Measurements from ENCODE around the gene NES. TPM values are rescaled to one million over a fixed set of nuclear protein-coding genes. Genes with fewer than 3 reads are reported as not detected.
"Not testable (repeated sequence)": the region's sequence is repeated elsewhere in the genome, so short reads cannot be mapped to it uniquely, and the experiment has no call there.

NES gene
- total RNA-seq, 4 donors from 2014 or later = 17.4 to 76.4 (median 27.7) TPM

- ATAC-seq (ENCODE audit: low FRiP score) (no peak), DNase-seq (ENCODE audit: low spot score) (no peak)
- TF ChIP-seq, protein P1, sequence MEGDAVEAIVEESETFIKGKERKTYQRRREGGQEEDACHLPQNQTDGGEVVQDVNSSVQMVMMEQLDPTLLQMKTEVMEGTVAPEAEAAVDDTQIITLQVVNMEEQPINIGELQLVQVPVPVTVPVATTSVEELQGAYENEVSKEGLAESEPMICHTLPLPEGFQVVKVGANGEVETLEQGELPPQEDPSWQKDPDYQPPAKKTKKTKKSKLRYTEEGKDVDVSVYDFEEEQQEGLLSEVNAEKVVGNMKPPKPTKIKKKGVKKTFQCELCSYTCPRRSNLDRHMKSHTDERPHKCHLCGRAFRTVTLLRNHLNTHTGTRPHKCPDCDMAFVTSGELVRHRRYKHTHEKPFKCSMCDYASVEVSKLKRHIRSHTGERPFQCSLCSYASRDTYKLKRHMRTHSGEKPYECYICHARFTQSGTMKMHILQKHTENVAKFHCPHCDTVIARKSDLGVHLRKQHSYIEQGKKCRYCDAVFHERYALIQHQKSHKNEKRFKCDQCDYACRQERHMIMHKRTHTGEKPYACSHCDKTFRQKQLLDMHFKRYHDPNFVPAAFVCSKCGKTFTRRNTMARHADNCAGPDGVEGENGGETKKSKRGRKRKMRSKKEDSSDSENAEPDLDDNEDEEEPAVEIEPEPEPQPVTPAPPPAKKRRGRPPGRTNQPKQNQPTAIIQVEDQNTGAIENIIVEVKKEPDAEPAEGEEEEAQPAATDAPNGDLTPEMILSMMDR (IDR thresholded peaks at IDR 0.05) = no peak
These were observed 36.1 kb downstream of the NES start for GRCh38 chr1:156640842-156641706.

GRCh38 chr1:156639601-156640101 is 37.6 kb downstream of the NES start:
- TF ChIP-seq, protein P1 (IDR thresholded peaks at IDR 0.05) = no peak
- no peak for DNase-seq (ENCODE audit: low spot score)
- no peak for ATAC-seq (ENCODE audit: low FRiP score)

- DNase-seq (ENCODE audit: low spot score) (no peak), ATAC-seq (ENCODE audit: low FRiP score) (no peak)
- TF ChIP-seq, protein P1 (IDR thresholded peaks at IDR 0.05) = no peak
These were observed 38.8 kb downstream of the NES start for GRCh38 chr1:156638189-156638985.

DNA sequence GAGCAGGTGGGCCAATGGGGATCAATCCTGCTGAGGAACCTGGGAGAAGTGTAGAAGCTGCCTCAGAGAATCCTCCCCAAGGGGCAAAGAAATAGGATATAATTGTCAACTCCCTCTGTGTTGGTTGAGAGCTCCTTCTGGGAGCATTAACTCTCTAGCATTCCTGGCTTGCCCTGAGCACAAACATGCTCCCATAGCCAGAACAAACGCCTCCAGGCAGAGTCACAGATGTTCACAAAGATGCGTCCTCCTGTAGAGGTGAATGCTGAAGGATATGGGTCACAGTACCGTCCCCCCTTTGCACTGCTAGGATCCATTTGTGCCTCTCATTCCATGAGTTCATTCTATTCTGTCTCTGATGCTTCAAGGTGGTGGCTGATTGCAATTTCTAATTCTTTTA is 44.9 kb downstream of the NES start:
- TF ChIP-seq, protein P1 (IDR thresholded peaks at IDR 0.05) = no peak
- ATAC-seq (ENCODE audit: low FRiP score) (no peak), DNase-seq (ENCODE audit: low spot score) (no peak)

DNA sequence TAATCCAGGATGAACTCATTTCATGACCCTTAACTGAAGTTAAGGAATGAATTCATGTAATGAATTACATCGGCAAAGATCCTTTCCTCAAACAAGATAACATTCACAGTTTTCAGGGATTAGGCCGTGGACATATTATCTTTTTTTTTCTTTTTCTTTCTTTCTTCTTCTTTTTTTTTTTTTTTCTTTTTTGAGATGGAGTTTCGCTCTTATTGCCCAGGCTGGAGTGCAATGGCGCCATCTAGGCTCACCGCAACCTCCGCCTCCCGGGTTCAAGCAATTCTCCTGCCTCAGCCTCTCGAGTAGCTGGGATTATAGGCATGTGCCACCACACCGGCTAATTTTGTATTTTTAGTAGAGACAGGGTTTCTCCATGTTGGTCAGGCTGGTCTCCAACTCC is 46.1 kb downstream of the NES start:
- not testable (repeated sequence) for ATAC-seq (ENCODE audit: low FRiP score); DNase-seq (ENCODE audit: low spot score)

GRCh38 chr1:156629823-156630449 is 47.3 kb downstream of the NES start:
- DNase-seq (ENCODE audit: low spot score) (no peak), ATAC-seq (ENCODE audit: low FRiP score) (no peak)
- TF ChIP-seq, protein P1 (IDR thresholded peaks at IDR 0.05) = no peak

DNA sequence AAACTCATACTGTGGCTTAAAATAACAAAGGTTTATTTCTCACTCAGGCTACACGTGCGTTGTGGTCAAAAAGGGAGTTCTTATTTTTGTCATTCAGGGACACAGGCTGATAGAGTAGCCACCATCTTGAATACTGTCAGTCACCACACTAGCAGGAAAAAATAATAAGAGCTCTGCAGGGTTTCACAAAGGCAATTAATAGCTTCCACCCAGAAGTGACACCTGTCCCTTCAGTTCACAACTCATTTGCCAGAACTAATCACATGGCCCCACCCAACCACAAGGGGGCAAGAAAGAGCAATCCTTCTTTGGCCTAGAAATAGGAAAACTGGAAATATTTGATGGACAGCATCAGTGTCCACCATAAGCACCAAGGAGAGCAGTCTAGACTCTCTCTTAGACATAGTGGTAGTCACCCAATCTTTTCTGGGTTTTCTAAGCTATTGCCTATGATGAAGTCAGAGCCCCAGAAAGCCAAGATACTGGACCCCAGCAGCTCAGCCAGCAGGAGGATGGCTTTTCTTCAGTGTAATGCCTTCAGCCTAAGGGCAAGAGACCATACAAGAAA is 49.8 kb downstream of the NES start:
- TF ChIP-seq, protein P1 (IDR thresholded peaks at IDR 0.05) = no peak
- DNase-seq (ENCODE audit: low spot score) = no peak
- no peak for ATAC-seq (ENCODE audit: low FRiP score)
